H1 (cell line): ENCODE data around the gene SUPT20HL1. TPM values are rescaled to one million over a fixed set of nuclear protein-coding genes. Genes with fewer than 3 reads are reported as not detected.

ENCODE experiments used
- CTCF ChIA-PET: fragments of 300-600 bp; sonication (Branson Sonifier 250); formaldehyde crosslinking; loops from one replicate; lab custom pipeline; 2021; ENCODE audit not compliant: partially characterized antibody; lab: Charles Lee
- POLR2A ChIA-PET: fragments of 300-600 bp; sonication (Branson Sonifier 250); formaldehyde crosslinking; loops from one replicate; lab custom pipeline; 2021; ENCODE audit warnings: inconsistent platforms; ENCODE audit not compliant: partially characterized antibody; lab: Charles Lee
- DNase-seq, 2 experiments: peaks; one replicate each; pipeline versions ENCODE4 v3.0.0 to v3.0.0-alpha.2; 2010 to 2022; ENCODE audit warnings: low spot score in 2 of 2, low read depth in 1 of 2, mixed read lengths in 1 of 2
- FAIRE-seq: peaks from 2 replicates; lab custom pipeline; 2011; peaks lifted over from hg19 to GRCh38; lab: Jason Lieb, UNC
- H2AFZ ChIP-seq: 2 replicates; pipeline ENCODE4 v1.8.1; 2012; ENCODE audit warnings: low read length, inconsistent platforms
- H2AK5ac ChIP-seq: 2 replicates; pipeline ENCODE4 v1.6.1; 2013; ENCODE audit warnings: low read depth, low read length
- H2BK120ac ChIP-seq: replicated peaks from 2 replicates; pipeline ENCODE3; 2013; ENCODE audit warnings: low read depth, low read length, inconsistent platforms
- H2BK12ac ChIP-seq: 2 replicates; pipeline ENCODE4 v1.6.1; 2013; ENCODE audit warnings: low read depth, low read length
- H2BK15ac ChIP-seq: 2 replicates; pipeline ENCODE4 v1.6.1; 2013; ENCODE audit warnings: low read length
- H2BK20ac ChIP-seq: 2 replicates; pipeline ENCODE4 v1.6.1; 2013; ENCODE audit warnings: low read length
- H2BK5ac ChIP-seq: 2 replicates; pipeline ENCODE4 v1.6.1; 2013; ENCODE audit warnings: low read depth, low read length
- H3K14ac ChIP-seq: 2 replicates; pipeline ENCODE4 v1.6.1; 2013; ENCODE audit warnings: inconsistent platforms; ENCODE audit not compliant: insufficient read length
- H3K18ac ChIP-seq: 2 replicates; pipeline ENCODE4 v1.6.1; 2013; ENCODE audit warnings: low read length; ENCODE audit errors: extremely low read depth
- H3K23ac ChIP-seq: 2 replicates; pipeline ENCODE4 v1.6.1; 2013; ENCODE audit warnings: inconsistent platforms; ENCODE audit not compliant: insufficient read length
- H3K23me2 ChIP-seq: 2 replicates; pipeline ENCODE4 v1.6.1; 2013; ENCODE audit warnings: low read depth, low read length
- H3K27ac ChIP-seq: 2 replicates; pipeline ENCODE4 v1.6.1; 2011; ENCODE audit warnings: low read depth, low read length, inconsistent platforms
- H3K27me3 ChIP-seq, 4 experiments: replicated peaks in 1 of 4; 1 replicate in 1 of 4; 2 replicates in 3 of 4; pipeline versions ENCODE4 v1.6.1 to v1.8.1; 2011 to 2013; ENCODE audit warnings: low read length in 3 of 4, mild to moderate bottlenecking in 3 of 4, inconsistent platforms in 2 of 4, mixed read lengths in 2 of 4, moderate library complexity in 1 of 4; ENCODE audit not compliant: control insufficient read depth in 3 of 4, insufficient read depth in 3 of 4; ENCODE audit errors: extremely low read depth in 1 of 4
- H3K36me3 ChIP-seq, 4 experiments: 2 replicates each; pipeline versions ENCODE4 v1.6.1 to v1.8.1; 2011 to 2013; ENCODE audit warnings: mild to moderate bottlenecking in 4 of 4, low read length in 3 of 4, moderate library complexity in 2 of 4, control low read depth in 1 of 4, inconsistent platforms in 1 of 4; ENCODE audit not compliant: insufficient read depth in 4 of 4, control insufficient read depth in 2 of 4
- H3K4ac ChIP-seq: replicated peaks from 2 replicates; pipeline ENCODE3; 2013; ENCODE audit warnings: low read length, low read depth, mixed read lengths, inconsistent platforms; ENCODE audit not compliant: insufficient read length
- H3K4me1 ChIP-seq, 4 experiments: replicated peaks in 1 of 4; 1 replicate in 1 of 4; 2 replicates in 3 of 4; pipeline versions ENCODE4 v1.6.1 to v1.8.1; 2011 to 2013; ENCODE audit warnings: low read length in 3 of 4, inconsistent platforms in 2 of 4, mixed read lengths in 1 of 4; ENCODE audit not compliant: insufficient read depth in 4 of 4, control insufficient read depth in 3 of 4
- H3K4me2 ChIP-seq, 2 experiments: 2 replicates each; pipeline versions ENCODE4 v1.6.1 to v1.8.1; 2011 to 2013; ENCODE audit warnings: low read depth in 2 of 2, low read length in 2 of 2, control low read depth in 1 of 2, inconsistent platforms in 1 of 2, mild to moderate bottlenecking in 1 of 2; ENCODE audit not compliant: insufficient read depth in 1 of 2
- H3K4me3 ChIP-seq, 4 experiments: fragments of 200-600, 300-600 bp in 1 of 4; sonication (generic), shearing (Covaris generic), sonication (Bioruptor Twin) in 1 of 4; 2 replicates each; pipeline versions ENCODE4 v1.5.1 to v1.8.1; 2011 to 2016; ENCODE audit warnings: low read length in 4 of 4, low read depth in 3 of 4, control low read depth in 2 of 4, inconsistent platforms in 2 of 4, mild to moderate bottlenecking in 2 of 4, mixed read lengths in 1 of 4, moderate library complexity in 1 of 4; ENCODE audit not compliant: insufficient read depth in 2 of 4; ENCODE audit errors: extremely low read depth in 1 of 4
- H3K56ac ChIP-seq: replicated peaks from 2 replicates; pipeline ENCODE3; 2013; ENCODE audit warnings: low read depth, mild to moderate bottlenecking, mixed read lengths, low read length, inconsistent platforms; ENCODE audit not compliant: insufficient read length
- H3K79me1 ChIP-seq: 2 replicates; pipeline ENCODE4 v1.6.1; 2013; ENCODE audit warnings: low read depth, low read length, control low read depth
- H3K79me2 ChIP-seq, 2 experiments: 2 replicates each; pipeline versions ENCODE4 v1.6.1 to v1.8.1; 2012 to 2013; ENCODE audit warnings: low read length in 2 of 2, mild to moderate bottlenecking in 2 of 2, inconsistent platforms in 1 of 2; ENCODE audit not compliant: insufficient read depth in 2 of 2, control insufficient read depth in 1 of 2
- H3K9ac ChIP-seq, 4 experiments: replicated peaks in 1 of 4; 1 replicate in 1 of 4; 2 replicates in 3 of 4; pipeline versions ENCODE4 v1.6.1 to v1.8.1; 2011 to 2013; ENCODE audit warnings: low read depth in 3 of 4, low read length in 3 of 4, control low read depth in 2 of 4, mild to moderate bottlenecking in 2 of 4, moderate library complexity in 2 of 4, inconsistent platforms in 1 of 4; ENCODE audit errors: extremely low read depth in 1 of 4
- H3K9me3 ChIP-seq, 2 experiments: 2 replicates each; pipeline versions ENCODE4 v1.6.1 to v1.8.1; 2012 to 2013; ENCODE audit warnings: mild to moderate bottlenecking in 2 of 2, moderate library complexity in 2 of 2, control low read depth in 1 of 2, inconsistent platforms in 1 of 2, low read depth in 1 of 2, low read length in 1 of 2, mixed read lengths in 1 of 2; ENCODE audit not compliant: insufficient read depth in 2 of 2
- H4K20me1 ChIP-seq, 2 experiments: replicated peaks in 1 of 2; 2 replicates each; pipeline versions ENCODE3 to v1.8.1; 2011 to 2013; ENCODE audit warnings: inconsistent platforms in 2 of 2, low read length in 2 of 2, mild to moderate bottlenecking in 1 of 2; ENCODE audit not compliant: insufficient read depth in 2 of 2, control insufficient read depth in 1 of 2
- H4K5ac ChIP-seq: 2 replicates; pipeline ENCODE4 v1.6.1; 2013; ENCODE audit warnings: low read length, low read depth, mixed read lengths, inconsistent platforms; ENCODE audit not compliant: insufficient read length
- H4K8ac ChIP-seq: 2 replicates; pipeline ENCODE4 v1.8.0; 2013; ENCODE audit warnings: mild to moderate bottlenecking, moderate library complexity, low read length, inconsistent platforms; ENCODE audit not compliant: insufficient read depth; ENCODE audit errors: extremely low read depth
- H4K91ac ChIP-seq: replicated peaks from 2 replicates; pipeline ENCODE3; 2013; ENCODE audit warnings: low read length, mixed read lengths, inconsistent platforms; ENCODE audit not compliant: insufficient read length
- BRCA1 ChIP-seq: IDR thresholded peaks from 2 replicates; pipeline ENCODE4 v1.6.1; 2012; ENCODE audit warnings: low read depth, low read length, improper control_type of control experiment
- CBX5 ChIP-seq: fragments of 300-800, 300-1000 bp; sonication (generic); IDR thresholded peaks from 2 replicates; pipeline ENCODE4 v1.7.1; 2016; ENCODE audit warnings: antibody characterized with exemption, low read length, low read depth
- CHD1 ChIP-seq: IDR thresholded peaks from 2 replicates; pipeline ENCODE4 v1.6.1; 2012; ENCODE audit warnings: low read depth, low read length, improper control_type of control experiment
- CREB1 ChIP-seq: IDR thresholded peaks from 2 replicates; pipeline ENCODE4 v1.6.1; 2012; ENCODE audit warnings: inconsistent platforms
- FOSL1 ChIP-seq: IDR thresholded peaks from 2 replicates; pipeline ENCODE4 v1.6.1; 2011; ENCODE audit warnings: mild to moderate bottlenecking, low read depth, low read length, moderate library complexity; ENCODE audit not compliant: insufficient read depth
- GABPA ChIP-seq: IDR thresholded peaks from 2 replicates; pipeline ENCODE4 v1.6.1; 2011; ENCODE audit warnings: mild to moderate bottlenecking, low read length, moderate library complexity, borderline replicate concordance; ENCODE audit not compliant: insufficient read depth
- GTF2F1 ChIP-seq: IDR thresholded peaks from 2 replicates; pipeline ENCODE4 v1.6.1; 2012; ENCODE audit warnings: low read depth, low read length, improper control_type of control experiment, borderline replicate concordance
- JUND ChIP-seq: IDR thresholded peaks from 2 replicates; pipeline ENCODE4 v1.6.1; 2011; ENCODE audit warnings: mild to moderate bottlenecking, improper control_type of control experiment, low read length
- KDM4A ChIP-seq: IDR thresholded peaks from one replicate; pipeline ENCODE4 v1.7.1; 2012; ENCODE audit warnings: low read depth, mild to moderate bottlenecking, moderate library complexity, low read length, inconsistent platforms; ENCODE audit not compliant: severe bottlenecking
- KDM5A ChIP-seq: fragments of 200-600 bp; IDR thresholded peaks from 2 replicates; pipeline ENCODE4 v1.7.1; 2012; ENCODE audit warnings: mild to moderate bottlenecking, low read length, inconsistent platforms, mixed read lengths
- POLR2AphosphoS5 ChIP-seq: IDR thresholded peaks from 2 replicates; pipeline ENCODE4 v1.6.1; 2011; ENCODE audit warnings: low read depth, low read length
- RBBP5 ChIP-seq: IDR thresholded peaks from 2 replicates; pipeline ENCODE4 v1.7.1; 2012; ENCODE audit warnings: low read depth, mild to moderate bottlenecking, inconsistent platforms, low read length, moderate library complexity, borderline replicate concordance
- SIRT6 ChIP-seq: IDR thresholded peaks from one replicate; pipeline ENCODE4 v1.7.1; 2012; ENCODE audit warnings: low read length, inconsistent platforms
- TAF7 ChIP-seq: optimal IDR thresholded peaks from 2 replicates; pipeline ENCODE3; 2011; ENCODE audit warnings: low read depth, mild to moderate bottlenecking, inconsistent platforms, low read length, moderate library complexity, borderline replicate concordance
- WGBS, 2 experiments: shearing (Covaris generic) in 1 of 2; methylation state at CpG; one replicate each; pipeline versions ENCODE4 v1.1.6 to v1.1.7; 2013 to 2015; ENCODE audit warnings: low lambda C conversion rate in 2 of 2, mixed read lengths in 2 of 2, inconsistent platforms in 1 of 2, low coverage in 1 of 2, missing lambda C conversion rate in 1 of 2; ENCODE audit not compliant: insufficient replicate concordance in 2 of 2, insufficient coverage in 1 of 2, insufficient read length in 1 of 2; ENCODE audit errors: extremely low coverage in 1 of 2, missing lambda C conversion rate in 1 of 2; 5-methylcytosine and 5-hydroxymethylcytosine counted together
- polyA plus RNA-seq, 7 experiments: library from polyadenylated mRNA; depleted of rRNA in 3 of 7; stranded (reverse) in 5 of 7; unstranded in 2 of 7; fragments of >200 nt in 5 of 7; fragments of 200-250 nt in 2 of 7; gene quantifications; 1 replicate in 5 of 7; 2 replicates in 1 of 7; 4 replicates in 1 of 7; pipeline versions ENCODE4 v1.2.1 to v1.2.3, GENCODE V29; 2011 to 2013; ENCODE audit warnings: missing spikeins in 2 of 7, mixed read lengths in 2 of 7
- total RNA-seq: library from RNA; stranded (reverse); fragmentation: NEBNext Ultra II Directional; extraction: Animal tissue kit (Norgen Biotek cat#: 25700); gene quantifications from 2 replicates; pipeline ENCODE4 v1.2.1, GENCODE V29; 2021
- TF ChIP-seq, protein P1 (sequence below): IDR thresholded peaks from 2 replicates; pipeline ENCODE4 v1.6.1; 2012; ENCODE audit warnings: inconsistent platforms

SUPT20HL1 gene
- total and polyA plus RNA-seq, 2 of the 8 experiments (the other 6 are each of a cell fraction or from before 2014, with no cell fraction given): not detected

DNA sequence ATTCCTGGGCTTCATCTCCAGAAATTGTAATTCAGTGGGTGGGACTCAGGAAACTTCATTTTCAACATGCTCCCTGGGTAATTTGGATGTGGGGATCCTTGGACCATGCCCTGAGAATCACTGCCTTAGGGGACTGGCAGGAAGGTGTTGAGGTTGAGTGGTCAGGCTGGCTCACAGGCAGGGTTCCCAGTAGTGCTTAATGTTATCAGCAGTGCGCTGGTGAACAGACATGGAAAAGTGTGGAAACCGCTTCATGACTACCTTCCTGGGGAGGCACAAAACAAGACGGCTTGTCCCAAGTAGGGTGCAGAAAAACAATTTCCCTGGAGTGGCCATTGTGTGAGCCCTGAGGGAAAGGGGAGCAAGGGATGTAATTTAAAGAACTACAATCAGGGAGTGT, 31.4 kb downstream of the SUPT20HL1 start:
- ChIA-PET CTCF (interaction anchor here (11.4 kb wide), 1 partner anchor 107 kb away, joined by 144 read pairs; no protein-coding TSS in a partner anchor), POLR2A (interaction anchor here (1.0 kb wide), 1 partner anchor 19 kb away, joined by 3 read pairs; no protein-coding TSS in a partner anchor)
- Histone ChIP-seq H3K79me1 (no peaks in the 10 kb centered on the region), H2BK12ac (no peak overlapping the region), H2BK15ac (no peak overlapping the region), H2BK20ac (no peak overlapping the region), H2BK5ac (peak overlapping the region; percentile 30; the same call in 1 of the 2 replicates), H3K4me3 (no peak overlapping the region), H3K36me3 (no peaks in the 10 kb centered on the region), H3K27ac (no peak overlapping the region), H3K9ac (no peak overlapping the region), H3K23ac (no peak overlapping the region), H4K5ac (no peak overlapping the region), H3K4me1 (peaks cover 0 to 4% (median 1%) of the 10 kb centered on the region in 4 experiments; a peak in 3 of 7 replicates), H3K4ac (no peak overlapping the region), H4K91ac (no peak overlapping the region), H3K56ac (no peak overlapping the region), H2AFZ (no peak overlapping the region), H2BK120ac (no peak overlapping the region), H3K18ac (no peak overlapping the region), H3K23me2 (no peaks in the 10 kb centered on the region), H3K27me3 (no peaks in the 10 kb centered on the region), H3K79me2 (no peaks in the 10 kb centered on the region), H3K14ac (no peak overlapping the region), H2AK5ac (no peak overlapping the region), H3K4me2 (no peak overlapping the region), H4K8ac (no peak overlapping the region), H4K20me1 (no peaks in the 10 kb centered on the region), H3K9me3 (no peaks in the 10 kb centered on the region)
- FAIRE-seq: no peak
- WGBS, 2 experiments: 63% methylated on average over 1 of the region's 3 CpGs; no CpG with 5 or more reads in 1 of the 2 experiments
- DNase-seq: no peak
- TF ChIP-seq CREB1: no peak
- TF ChIP-seq SIRT6: no peak
- TF ChIP-seq CBX5: no peak
- TF ChIP-seq, protein P1, sequence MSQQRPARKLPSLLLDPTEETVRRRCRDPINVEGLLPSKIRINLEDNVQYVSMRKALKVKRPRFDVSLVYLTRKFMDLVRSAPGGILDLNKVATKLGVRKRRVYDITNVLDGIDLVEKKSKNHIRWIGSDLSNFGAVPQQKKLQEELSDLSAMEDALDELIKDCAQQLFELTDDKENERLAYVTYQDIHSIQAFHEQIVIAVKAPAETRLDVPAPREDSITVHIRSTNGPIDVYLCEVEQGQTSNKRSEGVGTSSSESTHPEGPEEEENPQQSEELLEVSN: no peak
- TF ChIP-seq KDM5A: no peak
- no peak for TF ChIP-seq KDM4A
- TF ChIP-seq FOSL1: no peak
- no peak for TF ChIP-seq CHD1
- no peak for TF ChIP-seq RBBP5
- no peak for TF ChIP-seq TAF7
- no peak for TF ChIP-seq JUND
- TF ChIP-seq POLR2AphosphoS5: no peak
- no peak for TF ChIP-seq GTF2F1
- TF ChIP-seq BRCA1: no peak
- no peak for TF ChIP-seq GABPA
